ENCODE results near the gene SMARCAL1.
"Not testable (repeated sequence)": the region's sequence is repeated elsewhere in the genome, so short reads cannot be mapped to it uniquely, and the experiment has no call there.

The SMARCAL1 gene

DNA sequence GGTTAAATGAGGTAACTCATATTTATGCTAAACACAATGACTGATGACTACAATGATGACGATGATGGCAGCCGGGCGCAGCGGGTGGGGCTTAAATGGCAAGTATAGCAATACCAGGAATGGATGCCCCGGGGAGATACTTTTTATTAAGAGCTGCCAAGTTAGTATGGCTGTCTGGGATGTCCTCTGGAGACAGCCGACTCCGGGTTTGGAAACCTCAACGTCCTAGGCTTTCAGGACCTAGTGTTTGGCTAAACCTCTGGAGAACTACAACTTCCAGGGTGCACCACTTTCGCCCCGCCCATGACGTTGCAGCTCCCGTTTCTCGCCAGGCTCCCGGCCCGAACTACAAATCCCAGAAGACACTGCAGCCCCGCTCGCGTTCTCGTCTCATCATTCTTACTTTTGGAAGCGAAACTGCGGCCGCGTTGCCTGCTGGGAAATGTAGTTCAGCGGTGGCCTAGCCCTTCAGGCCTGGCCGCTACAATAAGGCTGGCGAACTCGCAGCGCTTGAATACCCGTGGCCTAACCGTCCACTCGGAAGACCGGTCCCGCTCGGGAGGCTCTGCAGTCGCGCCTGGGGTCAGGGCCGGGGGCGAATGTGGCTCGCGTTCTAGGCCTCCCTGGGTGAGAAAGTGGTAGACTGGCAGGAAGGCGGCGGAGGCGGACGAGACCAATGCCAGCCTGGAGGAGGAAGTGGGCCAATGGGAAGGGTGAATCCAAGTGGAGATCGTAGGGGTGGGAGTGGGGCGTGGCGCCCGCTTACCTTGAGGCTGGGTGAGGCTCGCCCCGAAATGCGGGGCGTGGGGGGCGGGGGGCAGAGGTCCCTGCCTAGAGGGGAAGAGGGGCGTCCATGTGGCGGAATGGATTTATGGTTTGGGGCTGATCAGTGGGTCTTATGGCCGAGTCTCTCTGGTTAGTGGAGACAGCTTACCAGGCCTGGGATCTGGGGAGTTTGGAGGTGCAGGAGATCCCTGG is at the start of gene SMARCAL1:
SMARCAL1 (plus strand) TSS at position 463 of the 978 bp plus-strand sequence. CDS start 2,221 bp downstream, outside the sequence.
- peak; percentile 99 for DNase-seq (ENCODE audit: low spot score)

DNA sequence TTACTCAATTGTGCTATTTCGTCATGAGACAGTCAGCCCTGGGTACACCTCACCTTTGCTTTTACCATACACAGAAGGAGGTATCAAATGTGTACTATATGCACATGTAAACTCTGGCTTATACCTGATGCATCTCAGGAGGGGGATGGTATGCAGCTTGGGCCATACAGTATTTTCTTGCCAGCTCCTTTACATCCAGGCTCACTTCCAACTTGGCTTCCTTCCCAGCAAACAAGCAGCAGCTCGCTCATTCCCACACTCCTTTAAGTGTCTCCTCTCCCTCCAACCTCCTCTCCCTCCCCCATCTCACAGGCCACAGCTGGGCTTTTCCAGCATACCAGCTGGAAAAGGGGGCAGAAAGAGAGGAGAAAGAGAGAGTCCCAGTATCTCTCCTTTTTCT is 49.6 kb upstream of the SMARCAL1 start:
- DNase-seq (ENCODE audit: low spot score), result no peak

DNA sequence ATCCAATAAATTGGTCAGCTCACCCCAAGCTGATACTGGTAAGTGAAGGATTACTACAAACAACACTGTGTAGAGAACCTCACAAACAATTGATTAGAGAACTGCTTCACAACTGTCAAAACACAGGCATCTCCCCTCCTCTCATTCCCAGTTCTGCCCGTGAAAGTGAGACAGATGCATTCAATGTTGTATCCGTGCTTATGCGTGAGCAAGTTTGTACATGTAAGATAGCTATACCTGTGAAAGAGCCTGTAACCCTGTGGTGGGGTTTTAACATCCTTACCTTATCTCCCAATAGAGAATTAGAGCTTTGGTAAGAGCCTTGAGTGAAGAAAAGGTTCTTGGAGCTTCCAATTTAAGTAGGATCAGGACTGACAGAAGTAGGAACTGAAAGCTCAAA is 49.1 kb upstream of the SMARCAL1 start:
- DNase-seq (ENCODE audit: low spot score), result no peak

DNA sequence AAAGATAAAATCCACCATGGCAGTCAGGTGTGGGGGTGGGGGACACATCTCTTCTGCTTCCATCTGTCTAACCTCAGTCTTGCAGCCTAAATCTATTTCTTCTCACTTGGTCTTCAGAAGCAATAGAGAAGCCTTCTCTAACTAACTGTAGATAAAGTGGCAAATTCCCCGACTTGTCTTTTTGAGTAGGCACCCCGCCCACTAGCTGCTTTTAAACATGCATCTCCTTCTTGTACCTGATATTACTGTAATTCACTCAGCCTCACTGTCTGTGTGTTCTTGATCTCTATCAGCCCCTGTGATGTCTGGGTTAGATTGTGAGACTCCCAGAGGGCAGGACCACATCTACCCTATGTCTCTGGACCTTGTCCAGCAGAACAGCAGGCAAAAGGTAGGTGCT is 46.8 kb upstream of the SMARCAL1 start:
- DNase-seq (ENCODE audit: low spot score), result no peak

DNA sequence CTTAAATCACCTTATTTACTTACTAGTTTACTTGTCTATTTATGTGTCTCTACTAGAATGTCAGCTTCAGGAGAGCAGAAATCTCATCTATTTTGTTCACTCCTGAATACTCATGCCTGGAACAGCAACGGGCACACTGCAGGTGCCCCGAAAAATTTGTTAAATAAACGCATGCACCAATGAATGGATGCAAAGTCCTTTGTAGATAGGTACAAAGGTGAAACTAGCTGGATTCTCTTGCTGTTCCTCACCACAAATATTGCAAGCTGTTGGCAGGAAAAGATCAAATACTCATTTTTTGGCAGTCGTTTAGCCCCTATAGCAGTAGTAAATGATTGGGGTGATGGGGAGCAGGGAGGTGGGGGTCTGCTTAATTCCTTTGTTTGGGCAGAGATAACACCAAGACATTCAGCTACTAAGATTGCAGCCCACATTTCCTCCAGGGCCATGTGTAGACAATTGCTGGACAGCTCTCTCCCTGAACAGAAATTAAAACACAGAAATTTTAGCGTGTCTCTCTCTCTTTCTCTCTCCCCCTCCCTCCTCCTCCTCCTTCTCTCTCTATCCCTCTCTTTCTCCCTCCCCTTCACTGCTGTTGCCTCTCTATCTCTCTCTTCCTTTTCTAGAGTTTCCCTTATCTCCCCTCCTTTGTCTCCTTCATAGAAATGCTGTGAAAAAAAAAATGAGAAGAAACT is 45.4 kb upstream of the SMARCAL1 start:
- DNase-seq (ENCODE audit: low spot score), result no peak

DNA sequence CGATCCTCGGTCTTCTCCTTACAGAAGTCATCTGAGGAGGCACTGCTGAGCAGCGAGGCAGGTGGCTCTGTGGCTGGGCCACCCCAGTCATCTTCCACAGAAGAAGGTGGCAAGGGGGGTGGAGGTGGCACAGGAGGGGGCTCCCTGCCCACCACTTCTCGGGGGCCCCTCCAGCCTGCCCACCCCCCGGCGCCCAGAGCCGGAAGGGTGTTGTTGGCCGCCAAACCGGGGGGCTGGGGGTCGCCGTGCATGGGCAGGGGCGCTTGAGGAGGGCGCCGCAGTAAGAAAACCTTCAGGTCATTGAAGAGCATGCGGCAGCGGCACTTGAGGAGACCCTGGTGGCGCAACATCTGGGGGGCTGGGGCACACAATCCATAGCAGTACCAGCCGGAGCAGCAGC is 42.5 kb upstream of the SMARCAL1 start:
- DNase-seq (ENCODE audit: low spot score), result no peak

- DNase-seq (ENCODE audit: low spot score), result no peak
Measured at GRCh38 chr2:216370961-216371712, 41.1 kb upstream of the SMARCAL1 start.

- no peak for DNase-seq (ENCODE audit: low spot score)
Measured at GRCh38 chr2:216371721-216372702, 40.3 kb upstream of the SMARCAL1 start, which contains the start of gene MARCHF4. TSS of gene MARCHF4 (minus strand) at chr2:216372483. CDS start at chr2:216370260, 2,223 bp downstream.

GRCh38 chr2:216372761-216373291 is 39.5 kb upstream of the SMARCAL1 start:
- peak; percentile 95 for DNase-seq (ENCODE audit: low spot score)

DNA sequence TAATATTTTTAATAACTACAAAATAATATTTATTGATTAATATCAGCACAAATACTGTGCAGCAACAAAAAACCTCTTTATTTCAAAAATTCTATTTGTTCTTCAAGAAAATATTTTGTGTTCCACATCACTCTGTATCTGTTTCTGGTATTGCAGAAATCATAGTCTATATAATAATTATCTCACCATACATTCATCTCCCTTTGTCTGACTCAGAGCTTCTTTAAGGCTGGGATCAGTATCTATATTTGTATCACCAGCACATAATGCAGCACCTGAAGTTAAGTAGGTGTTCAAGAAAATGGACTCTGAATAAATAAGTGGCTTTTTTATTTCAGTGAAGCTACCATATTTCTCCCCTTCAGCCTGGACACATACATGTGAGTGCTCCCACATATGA is 38.4 kb upstream of the SMARCAL1 start:
- peak; percentile 32 for DNase-seq (ENCODE audit: low spot score)

DNA sequence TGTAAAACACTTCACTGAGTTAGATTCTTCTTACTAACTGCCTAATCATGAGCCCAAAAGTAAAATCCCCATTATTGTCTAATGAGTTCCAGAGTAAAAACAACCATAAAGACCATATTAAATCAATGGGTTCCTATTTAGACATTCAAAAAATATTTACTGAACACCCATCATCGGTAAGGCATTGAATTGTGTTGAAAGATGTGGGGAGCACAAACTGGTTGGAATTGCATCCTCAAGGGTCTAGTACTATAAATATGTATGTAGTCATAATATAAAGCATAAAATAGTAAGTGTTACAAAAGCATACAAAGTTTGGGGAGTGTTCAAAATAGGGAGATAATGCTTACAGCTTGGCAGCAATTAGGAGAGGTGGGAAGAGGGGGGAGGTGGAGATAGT is 37.0 kb upstream of the SMARCAL1 start:
- DNase-seq (ENCODE audit: low spot score), result no peak

DNA sequence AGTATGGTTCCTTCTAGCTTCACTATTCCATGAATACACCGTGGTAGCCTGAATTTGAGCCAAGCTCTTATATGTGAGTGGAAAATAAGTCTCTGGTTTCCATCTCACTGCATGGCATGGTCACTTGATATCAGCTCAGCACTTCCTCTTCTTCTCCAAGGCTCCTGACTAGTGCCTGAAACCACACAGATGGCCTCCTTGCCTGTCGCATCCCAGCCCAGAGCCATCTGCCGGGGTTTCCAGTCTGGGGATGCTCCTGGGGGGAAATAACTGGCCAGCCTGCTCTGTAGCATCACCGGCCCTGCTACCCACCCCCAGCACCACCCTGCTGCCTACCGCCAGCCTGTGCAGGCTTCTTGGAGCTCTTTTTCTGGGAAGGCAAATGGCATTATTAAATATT is 32.3 kb upstream of the SMARCAL1 start:
- no peak for DNase-seq (ENCODE audit: low spot score)

GRCh38 chr2:216384409-216384808 is 27.9 kb upstream of the SMARCAL1 start:
- DNase-seq (ENCODE audit: low spot score), result not testable (repeated sequence)

- DNase-seq (ENCODE audit: low spot score), result no peak
Measured at GRCh38 chr2:216385478-216385877, 26.8 kb upstream of the SMARCAL1 start.

DNA sequence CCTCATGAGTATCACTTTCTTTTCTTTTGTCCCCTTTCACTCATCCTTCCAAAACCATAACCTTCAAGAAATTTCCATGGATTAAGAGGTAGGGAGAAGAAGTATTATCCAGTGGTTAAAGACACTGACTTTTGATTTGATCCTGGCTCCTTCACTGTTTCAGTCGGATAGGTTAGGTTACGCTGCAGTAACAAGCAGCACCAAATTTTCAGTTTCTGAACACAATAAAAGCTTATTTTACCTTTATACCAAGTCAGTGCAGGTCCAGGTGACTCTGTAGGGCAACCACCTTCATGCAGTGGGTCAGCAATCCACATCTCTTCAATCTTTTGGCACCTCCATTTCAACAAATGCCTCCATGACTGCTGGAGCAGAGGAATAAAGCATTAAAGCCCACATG is 25.0 kb upstream of the SMARCAL1 start:
- no peak for DNase-seq (ENCODE audit: low spot score)

GRCh38 chr2:216388046-216388884 is 24.0 kb upstream of the SMARCAL1 start:
- DNase-seq (ENCODE audit: low spot score), result no peak

- DNase-seq (ENCODE audit: low spot score), result no peak
Measured at GRCh38 chr2:216389570-216389969, 22.7 kb upstream of the SMARCAL1 start.

- peak; percentile 62 for DNase-seq (ENCODE audit: low spot score)
Measured at GRCh38 chr2:216391401-216391800, 20.9 kb upstream of the SMARCAL1 start.

DNA sequence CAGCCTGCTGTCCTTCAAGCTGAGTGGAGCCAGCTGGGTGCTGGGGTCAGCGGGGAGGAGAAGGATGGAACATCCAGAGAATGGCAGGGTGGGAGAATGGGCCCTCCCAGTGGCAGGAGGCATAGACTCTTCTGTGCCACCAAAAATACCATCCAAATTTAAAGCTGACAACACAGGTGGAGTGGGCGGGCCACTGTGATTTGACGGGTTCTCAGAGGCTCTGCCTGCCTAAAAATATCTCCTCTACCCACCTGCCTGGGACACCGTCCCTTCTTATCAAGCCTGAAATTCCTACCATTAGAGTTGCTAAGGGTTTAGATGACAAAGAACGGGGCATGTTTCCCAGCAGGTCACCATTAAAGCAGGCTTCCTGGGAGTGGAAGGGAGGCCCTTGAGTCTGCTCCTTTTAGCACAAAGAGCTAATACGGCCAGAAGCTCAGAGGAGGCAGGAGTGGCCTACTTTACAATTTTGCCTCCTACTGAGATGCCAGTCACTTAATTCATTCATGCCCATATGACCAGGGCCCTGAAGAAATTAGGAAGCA is 20.2 kb upstream of the SMARCAL1 start:
- no peak for DNase-seq (ENCODE audit: low spot score)

All from RKO (cell line).